ENCODE results near the gene FCN2.

DNA sequence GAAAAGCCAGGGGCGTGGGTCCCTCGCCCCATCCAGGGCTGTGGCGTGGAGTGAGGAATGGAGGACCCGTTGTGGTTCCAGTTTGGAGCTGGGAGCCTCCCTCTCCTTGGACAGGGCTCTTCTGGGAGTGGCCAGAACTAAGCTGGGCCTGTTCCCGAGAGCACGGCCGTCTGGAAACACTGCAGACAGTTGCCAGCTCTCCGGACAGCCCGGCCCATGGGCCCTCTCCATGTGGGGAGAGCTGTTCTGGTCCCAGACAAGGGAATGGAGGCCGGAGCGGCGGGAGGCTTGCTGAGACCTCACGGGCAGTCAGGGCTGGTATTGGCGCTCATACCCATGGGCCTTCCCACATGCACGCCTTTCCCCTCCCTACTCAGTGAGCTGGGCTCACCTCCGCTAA, 45.2 kb upstream of the FCN2 start:
- TF ChIP-seq, protein P1, sequence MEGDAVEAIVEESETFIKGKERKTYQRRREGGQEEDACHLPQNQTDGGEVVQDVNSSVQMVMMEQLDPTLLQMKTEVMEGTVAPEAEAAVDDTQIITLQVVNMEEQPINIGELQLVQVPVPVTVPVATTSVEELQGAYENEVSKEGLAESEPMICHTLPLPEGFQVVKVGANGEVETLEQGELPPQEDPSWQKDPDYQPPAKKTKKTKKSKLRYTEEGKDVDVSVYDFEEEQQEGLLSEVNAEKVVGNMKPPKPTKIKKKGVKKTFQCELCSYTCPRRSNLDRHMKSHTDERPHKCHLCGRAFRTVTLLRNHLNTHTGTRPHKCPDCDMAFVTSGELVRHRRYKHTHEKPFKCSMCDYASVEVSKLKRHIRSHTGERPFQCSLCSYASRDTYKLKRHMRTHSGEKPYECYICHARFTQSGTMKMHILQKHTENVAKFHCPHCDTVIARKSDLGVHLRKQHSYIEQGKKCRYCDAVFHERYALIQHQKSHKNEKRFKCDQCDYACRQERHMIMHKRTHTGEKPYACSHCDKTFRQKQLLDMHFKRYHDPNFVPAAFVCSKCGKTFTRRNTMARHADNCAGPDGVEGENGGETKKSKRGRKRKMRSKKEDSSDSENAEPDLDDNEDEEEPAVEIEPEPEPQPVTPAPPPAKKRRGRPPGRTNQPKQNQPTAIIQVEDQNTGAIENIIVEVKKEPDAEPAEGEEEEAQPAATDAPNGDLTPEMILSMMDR (IDR thresholded peaks at IDR 0.05; ENCODE audit: low read length): no peak
- TF ChIP-seq EZH2phosphoT487 (IDR thresholded peaks at IDR 0.05; ENCODE audit: low read length): no peak

Data from MM.1S (cell line).